HG02610 (cell line): ENCODE measurements around the gene PRKAG2.

Source experiments
- ATAC-seq: cut with Tn5 transposase; IDR thresholded peaks from one replicate; pipeline ENCODE4 v1.9.1; 2021; ENCODE audit warnings: mild to moderate bottlenecking, moderate library complexity; ENCODE audit not compliant: unreplicated experiment

PRKAG2 gene

DNA sequence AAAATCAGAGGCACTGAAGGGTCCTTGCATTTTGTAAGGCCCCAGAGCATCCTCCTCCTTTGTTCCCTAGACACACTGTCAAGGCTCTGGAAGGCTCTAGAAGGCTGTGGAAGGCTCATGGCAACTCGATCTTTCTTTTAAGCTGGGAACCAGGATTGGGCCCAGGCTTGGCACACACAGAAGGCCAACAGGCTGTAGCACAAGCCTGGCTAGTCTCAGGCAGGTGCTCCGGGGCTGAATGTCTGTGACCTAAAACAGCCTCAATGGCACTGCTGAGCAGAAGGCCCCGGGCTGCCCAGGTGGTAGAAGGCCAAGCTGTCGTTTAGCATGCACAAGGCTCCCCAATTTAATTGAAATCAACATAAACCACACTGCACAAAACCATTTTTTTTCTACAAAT lies 55.7 kb downstream of the PRKAG2 start:
- ATAC-seq: no peak

DNA sequence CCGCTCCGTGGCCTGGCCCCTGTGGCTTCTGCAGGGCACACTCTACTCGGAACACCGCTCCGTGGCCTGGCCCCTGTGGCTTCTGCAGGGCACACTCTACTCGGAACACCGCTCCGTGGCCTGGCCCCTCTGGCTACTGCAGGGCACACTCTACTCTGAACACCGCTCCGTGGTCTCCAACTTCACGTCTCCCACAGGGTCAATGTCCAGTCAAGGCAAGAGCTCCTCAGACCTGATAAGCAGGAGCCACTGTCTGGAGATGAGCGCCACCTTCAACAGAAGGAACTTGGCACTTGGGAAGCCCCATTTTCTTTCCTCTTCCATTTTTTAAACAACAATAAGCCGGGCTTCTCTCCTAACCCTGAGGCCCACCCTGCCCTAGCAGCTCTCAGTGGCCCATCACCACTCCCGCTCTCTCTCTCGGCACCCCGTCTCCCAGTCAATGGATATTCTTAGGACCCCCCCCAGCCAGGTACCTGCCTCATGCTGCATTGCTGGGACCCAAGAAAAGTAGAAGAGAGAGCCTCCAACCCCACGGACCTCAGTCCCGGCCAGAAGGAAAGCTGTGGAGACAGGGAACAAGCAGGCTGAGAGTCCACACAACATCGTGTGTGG lies 56.3 kb downstream of the PRKAG2 start:
- ATAC-seq: no peak

DNA sequence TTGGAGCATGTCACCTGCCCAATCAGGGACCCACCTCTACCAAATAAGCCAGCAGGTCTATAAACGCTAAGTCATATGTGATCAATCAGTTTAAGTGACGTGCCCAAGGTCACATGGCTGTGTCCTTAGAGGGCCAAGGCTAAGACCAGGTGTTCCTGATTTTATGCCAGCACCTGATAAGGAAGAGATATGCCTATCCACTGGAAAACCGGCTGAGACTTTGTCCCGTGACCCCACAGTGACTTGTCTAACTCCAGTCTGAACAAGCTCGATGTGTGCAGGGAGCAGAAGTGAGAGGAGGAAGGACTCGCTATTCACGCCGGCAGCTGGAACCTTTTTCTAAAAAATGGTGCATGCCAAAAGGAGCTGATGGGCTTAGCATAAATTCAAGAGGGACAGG lies 57.0 kb downstream of the PRKAG2 start:
- ATAC-seq: no peak

DNA sequence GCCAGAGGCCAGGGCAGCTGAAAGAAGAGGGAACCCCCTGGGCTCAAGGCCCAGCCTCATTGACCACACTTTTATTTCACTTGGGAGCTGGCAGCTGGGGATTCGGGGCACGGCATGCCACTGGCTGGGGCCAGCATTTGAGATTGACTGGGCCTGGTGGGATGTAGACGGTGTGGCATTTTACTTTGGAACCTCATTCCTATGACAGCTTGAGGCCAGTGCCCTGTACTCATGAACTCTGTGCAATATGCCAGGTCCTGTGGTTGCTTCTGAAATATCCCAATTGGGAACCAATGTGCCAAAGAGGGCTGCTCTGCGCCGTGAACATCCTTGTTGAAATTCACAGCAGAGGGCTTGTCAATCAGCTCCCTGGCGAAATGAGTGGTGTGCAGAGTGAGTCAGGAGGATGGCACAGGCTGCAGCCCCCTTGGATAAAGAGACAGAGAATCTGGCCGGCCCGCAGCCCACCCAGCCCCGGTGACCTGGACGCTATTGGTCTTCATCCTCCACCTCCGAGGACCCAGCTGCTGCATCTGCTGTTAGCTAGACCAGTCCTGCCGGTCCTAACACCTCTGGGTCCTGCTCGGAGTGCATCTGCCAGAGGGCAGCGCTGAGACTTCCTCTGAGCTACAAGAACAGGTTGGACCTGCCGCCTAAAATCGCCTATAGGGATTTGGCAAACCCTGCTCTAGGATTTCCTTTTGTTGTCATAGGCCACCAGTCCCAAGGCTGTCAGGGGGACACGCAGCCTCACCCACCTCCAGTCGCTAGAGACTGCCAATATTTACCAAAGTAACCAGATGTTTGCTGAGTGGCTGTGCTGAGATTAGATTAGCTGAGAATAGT lies 58.0 kb downstream of the PRKAG2 start:
- no peak for ATAC-seq

DNA sequence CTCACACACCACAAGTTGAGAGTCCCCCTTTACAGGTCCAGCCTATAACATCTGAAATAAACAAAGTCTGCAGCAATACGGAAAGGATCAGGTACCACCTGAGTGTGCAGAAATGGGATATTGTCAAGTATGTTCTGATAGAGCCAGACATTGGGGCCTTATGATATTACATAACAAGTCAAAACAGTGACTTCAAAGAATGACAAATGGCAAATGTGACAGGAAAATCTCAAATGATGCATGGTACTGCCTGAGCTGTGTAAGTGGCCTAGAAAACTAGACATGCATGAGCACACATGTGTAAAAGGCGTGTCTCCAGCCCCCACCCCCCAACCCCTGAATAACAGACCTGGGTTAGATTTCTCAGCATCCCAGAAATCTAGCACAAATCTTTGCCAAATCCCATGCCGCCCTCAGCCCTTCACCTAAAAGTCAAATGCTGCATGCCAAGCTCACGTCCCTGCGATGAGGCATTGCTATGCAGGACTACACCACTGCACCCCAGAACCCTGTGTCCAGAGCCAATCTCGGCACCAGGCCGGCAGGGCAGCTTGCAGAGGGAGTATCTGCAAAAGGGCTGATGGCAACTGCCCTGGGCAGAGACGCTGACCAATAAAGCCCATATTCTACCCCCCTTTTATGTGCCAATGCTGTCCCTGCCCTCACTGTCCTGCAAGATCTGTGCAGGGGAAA lies 58.8 kb downstream of the PRKAG2 start:
- no peak for ATAC-seq

DNA sequence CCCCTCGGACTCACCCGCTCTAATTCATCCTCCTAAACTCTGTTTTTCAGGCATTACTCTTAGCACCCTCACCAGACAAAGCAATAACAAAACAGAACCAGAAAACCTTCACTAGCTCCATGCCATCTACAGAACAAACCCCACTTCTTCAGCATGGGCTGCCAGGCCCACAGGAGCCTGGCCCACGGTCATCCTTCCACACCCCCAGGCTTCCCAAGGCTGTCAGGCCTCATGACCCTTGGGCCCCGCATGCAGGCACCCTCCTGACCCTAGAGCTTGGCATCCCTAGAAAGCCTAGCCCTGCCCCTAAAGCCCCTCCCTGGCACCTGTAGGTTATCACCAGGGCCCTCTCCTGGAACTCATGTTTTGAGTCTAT lies 59.6 kb downstream of the PRKAG2 start:
- no peak for ATAC-seq

DNA sequence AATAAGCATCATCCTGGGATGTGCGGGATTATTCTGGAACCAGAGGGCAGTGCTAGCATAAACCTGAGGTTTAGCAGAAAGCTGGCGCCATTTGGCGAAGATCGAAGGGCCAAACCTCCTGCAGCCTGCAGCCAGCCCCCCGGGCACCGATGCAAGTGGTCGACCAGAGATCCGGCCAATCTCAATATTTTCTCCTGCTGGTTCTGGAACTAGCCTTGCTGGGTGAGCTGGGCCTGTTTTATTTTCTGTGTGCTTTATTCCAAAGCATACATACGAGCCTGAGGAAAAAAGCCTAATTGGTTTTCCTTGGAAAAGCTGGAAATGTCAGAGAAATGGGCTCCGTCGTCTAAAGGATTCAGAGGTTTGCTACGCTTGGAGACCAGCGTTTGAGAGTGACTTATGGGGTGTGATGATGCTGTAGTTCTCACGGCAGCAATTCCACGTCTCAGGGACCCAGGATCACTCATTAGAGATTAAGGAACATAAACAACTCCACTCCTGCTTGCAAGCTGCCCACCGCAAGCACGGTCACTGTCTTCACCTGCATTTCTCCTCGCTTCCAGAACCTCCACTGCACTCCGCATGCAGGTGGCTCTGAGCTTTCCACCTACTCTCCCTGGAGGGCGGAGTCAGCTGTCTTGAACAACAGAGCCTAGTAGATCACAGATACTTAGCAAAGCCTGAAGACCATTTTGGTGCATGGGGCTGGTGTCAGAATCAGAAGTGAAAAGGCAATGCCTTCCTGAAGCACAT lies 60.2 kb downstream of the PRKAG2 start:
- ATAC-seq: no peak

DNA sequence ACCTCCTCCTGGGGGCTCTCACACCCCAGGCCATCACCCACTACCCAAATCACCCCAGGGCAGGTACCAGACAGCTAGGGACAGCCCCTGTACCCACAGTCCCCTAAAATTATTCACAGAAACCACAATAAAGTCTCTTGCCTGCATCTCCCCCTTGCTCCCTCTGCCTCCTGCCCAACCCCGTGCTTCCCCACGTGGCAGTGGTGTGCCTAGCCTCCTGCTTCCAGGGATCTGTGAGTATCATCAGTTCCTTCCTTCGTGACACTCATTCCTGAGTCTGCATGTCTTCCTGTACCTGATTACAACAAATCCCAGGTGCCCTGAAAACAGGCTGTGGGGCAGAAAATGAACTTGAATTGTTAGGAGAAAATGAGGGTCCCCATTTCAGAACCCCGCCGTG lies 61.5 kb downstream of the PRKAG2 start:
- no peak for ATAC-seq

DNA sequence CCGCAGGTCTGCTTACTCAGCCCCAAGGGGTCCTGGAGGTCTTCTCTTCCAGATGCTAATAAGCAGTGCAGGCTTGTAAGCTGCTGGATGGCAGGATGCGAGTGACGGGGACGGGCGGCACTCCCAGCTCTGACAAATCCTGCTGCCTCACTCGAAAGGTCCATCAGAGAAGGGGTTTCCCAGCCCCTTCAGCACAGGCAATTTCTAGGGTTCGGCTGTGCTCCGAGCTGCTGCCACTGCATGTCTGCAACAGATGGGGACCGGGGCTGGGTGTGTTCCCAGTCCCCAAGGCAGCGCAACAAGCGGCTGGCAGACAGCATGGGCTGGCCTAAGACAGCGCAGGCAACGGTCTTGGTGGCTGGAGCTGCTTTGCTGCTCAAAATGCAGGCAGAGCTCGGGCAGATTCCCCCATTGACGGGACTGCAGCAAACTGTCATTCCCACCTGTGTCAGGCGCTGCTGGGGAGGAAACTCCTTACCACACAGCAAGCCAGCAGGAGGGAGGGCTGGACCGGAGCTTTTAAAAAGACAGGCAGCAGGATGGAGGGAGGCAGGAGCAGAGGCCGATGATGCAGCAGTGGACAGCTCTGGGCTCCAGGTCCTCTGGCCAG lies 62.4 kb downstream of the PRKAG2 start:
- no peak for ATAC-seq

DNA sequence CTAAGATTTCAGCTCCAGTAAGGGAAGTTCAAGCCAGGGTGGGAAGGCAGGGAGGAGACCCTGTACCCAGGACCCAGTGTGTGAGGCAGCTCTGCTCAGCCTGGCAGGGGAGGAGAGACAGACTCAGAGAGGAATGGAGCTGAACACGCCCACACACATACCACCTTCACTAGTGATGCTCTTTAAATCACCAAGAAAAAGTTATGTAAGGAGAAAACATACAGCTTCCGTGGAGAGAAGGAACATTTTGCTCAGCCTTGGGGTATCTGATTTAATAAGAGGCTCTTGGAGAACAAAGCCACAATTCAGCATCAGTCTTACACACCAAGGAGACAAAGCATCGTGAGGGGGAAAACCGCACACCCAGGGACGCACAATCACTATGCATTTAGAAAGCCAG lies 62.9 kb downstream of the PRKAG2 start:
- no peak for ATAC-seq

DNA sequence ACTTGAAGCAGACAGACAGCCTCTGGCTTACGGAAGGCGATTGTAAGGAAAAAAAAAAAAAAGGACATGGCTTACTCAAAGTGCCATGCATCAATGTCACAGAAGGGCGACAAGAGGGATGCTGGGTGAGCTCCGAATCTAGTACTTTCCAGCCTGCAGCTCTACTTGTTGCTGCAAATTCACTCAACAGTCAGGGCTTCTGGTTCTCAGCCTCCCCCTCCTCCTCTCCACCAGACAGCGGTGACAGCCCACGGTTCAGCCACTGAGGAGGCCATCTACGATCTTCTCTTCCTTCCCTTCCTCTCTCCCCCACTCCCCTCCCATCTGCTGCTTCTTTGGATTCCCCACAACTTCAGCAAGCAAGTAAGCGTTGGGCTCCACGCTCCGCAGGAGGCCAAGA lies 63.5 kb downstream of the PRKAG2 start:
- ATAC-seq: no peak

DNA sequence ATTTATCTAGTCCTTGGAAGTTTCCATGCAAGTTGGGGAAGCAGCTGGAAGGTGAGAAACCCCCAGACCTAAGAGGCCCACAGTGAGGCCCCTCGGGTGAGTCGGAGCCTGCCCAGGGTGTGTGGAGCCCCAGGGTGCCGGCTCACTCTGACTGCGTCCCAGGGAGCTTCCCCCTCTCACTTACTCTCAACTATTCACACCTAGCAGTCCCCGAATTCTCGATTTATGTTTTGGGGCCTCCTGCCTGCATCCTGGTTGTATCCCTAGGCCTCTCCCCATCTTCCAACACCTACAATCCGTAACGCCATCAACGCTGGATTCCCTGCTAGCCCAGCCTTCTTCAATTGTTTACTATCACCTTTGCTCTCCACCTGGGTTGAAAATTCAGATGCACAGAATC lies 63.9 kb downstream of the PRKAG2 start:
- ATAC-seq: no peak

DNA sequence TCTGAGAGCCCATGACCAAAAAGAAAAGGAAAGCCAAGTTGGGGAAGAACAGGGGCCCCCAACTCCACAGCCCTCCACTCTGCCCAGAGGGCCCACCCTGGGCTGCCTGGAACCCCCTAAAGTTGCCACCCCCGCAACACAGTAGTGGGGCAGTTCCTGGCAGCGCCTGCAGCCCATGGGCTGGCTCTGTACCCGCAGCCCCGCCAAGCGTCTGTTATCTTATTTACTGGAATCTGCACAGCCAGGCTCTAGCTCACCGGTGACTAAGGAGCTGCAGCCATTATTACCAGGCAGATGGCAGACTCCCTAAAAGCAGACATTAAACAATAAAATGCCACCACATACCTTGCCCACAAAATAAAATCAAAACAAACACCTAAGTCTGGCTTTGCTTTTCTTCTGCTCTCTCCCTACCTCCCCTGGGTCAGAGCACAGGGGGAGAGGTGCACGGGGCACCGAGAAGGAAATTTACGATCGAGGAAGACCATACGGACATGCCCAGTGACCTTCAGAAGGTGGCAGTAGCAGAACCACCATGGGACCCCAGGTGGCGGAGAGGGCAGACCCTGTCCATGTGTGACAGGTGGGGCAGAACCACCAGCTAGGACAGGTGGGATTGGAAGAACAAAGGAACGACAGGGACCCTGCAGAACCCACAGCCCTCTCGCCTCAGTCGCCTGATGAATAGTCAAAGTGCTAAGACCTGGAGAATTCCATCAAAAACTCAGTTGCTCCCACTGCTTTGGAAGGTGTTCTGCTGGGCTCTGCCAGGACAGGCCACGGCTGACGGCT lies 66.3 kb downstream of the PRKAG2 start:
- no peak for ATAC-seq

DNA sequence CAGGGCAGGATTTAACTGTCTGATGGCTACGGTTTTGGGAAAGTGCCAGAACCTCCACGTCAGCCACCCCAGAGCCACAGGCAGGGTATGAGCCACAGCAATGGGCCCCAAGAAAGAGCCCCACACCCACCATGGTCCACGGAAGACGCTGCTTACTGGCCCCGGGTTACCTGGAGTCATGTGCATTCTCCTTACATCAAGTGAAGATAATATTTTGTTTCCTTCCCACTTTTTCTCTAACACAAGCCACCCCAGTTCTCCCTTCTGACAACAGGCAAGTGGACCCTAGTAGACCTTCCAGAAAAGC lies 67.1 kb downstream of the PRKAG2 start:
- no peak for ATAC-seq

DNA sequence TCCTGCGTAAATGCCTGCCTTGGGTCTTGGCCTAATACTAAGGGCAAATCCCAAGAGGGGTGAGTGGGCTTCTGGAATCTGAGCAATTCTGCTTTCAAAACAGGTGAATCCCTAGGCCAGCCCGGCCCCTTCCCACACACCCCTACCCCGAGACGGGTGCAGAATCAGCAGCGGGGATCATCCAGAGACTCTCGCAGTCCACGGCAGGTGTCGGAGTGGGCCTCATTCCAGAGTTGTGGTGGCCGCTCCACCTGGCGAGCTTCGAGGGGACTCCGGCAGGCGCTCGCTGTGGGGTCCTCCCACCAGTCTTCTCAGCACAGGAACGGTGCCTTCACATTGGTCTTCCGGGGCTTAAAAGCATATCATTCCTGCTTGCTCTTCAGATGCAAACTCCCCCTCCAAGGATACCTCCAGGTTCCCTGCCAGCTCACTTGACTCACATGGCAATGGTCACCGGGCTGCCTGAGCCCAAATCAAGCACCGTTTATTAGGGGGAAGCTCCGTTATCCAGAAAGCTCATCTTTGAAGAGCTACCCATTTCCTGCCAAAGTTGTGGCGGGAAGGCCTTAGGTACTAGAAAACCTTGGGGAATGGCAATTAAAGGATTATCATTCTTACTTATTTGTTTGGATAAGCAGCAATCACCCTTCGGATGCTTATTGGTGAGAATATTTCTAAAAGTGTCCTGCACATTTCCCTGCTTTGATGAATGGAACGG lies 67.6 kb downstream of the PRKAG2 start:
- ATAC-seq: no peak

DNA sequence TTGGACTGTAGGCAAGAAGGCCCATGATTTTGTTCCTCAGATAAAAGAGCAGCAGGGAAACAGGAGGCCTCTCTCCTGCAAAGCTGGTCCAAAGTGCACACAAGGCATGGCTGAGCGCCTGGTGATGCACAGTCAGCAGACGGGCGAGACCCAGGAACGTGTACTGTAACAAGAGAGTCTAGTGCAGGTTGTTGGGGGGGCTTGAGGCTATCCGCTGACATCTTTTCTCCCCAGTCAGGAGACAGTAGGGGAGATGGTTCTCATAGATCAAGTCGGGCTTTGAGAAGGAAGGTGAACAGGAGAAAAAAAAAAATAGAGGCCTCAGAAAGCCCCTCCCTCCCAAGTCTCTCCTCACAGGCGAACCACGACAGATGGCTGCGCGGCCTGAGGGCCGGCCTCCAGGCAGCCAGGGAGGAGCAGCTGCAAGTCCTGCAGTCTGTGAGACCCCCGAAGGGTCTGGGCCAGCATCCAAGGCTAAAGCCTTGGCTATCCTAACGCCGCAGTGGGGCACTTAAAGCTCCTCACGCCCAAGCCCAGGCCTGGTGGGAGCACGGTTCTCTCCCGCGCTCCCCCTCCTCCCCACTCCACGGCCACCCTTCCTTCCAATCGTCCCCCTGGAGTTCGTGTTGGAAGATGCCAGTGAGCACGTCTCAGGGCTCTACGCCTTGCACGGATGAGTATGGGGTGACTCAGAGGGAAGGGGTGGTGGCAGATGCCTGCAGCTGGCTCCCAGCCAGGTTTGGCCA lies 68.3 kb downstream of the PRKAG2 start:
- ATAC-seq: no peak

DNA sequence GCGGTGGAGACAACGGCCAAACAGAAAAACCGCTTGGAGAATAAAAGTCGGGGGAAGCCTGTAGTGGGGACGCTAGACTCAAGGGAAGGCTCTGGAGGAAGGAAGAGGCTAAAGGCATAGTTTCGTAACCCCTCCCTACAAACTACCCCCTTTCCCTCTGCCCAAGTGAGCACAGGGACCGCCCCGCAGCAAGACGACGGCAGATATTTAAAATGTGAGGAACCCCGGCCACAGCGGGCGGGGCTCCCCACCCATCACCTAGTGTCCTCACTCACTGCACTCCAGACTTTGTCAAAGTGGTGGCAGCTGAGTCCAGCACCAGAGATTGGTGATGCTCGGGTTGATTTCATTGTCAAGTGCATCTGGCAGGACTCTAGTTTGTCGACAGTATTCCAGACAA lies 69.1 kb downstream of the PRKAG2 start:
- no peak for ATAC-seq

DNA sequence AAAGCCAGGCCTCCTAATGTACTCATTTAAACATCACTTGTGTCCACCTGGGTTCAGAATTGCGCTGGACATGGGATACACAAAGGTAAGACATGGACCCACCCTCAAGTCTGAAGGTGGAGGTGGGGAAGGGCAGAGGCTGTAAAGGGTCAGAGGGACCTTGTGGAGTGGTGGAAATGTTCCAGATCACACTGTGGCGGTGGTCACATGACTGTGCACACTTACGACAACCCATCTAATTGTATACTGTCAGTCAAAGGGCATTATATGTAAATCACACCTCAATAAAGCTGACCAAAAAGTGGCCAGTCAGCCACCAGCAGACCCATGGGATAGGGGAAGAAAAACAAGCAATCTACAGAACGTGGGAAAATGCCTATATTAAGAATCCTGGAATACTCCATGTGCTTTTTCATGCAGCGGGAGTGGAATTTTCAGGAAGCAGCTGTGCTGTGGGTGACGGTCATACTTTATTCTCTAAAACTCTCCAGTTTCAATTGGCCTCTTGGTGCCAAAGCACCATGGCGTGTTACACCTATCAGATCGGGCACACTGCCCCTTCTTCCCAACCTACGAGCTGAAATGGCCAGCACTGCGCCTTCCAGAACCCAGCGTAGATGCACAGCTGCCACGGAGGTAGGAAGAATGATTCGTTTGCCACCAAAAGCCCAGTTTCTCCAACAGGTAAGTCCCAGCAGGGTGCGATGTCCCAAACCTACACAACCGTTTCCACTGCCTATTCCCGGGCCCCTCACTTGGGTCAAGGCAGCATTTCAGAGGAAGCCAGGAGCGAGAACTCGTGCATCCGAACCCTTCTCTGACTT lies 69.8 kb downstream of the PRKAG2 start:
- ATAC-seq: no peak
